Stimulated activated CD4-positive, alpha-beta T cell treated with anti-CD3 and anti-CD28 coated beads, Interleukin-12 subunit alpha, Interleukin-12 subunit beta, amount 100 ng/mL, for 4 hours (primary cell): ENCODE measurements around the gene C4A.
"Not testable (repeated sequence)": the region's sequence is repeated elsewhere in the genome, so short reads cannot be mapped to it uniquely, and the experiment has no call there.

Experiments
- DNase-seq: peaks from one replicate; pipeline ENCODE4 v3.0.0-alpha.2; 2020

Gene C4A

GRCh38 chr6:31989363-31989762, 7.5 kb downstream of the C4A start:
- DNase-seq, result not testable (repeated sequence)

DNA sequence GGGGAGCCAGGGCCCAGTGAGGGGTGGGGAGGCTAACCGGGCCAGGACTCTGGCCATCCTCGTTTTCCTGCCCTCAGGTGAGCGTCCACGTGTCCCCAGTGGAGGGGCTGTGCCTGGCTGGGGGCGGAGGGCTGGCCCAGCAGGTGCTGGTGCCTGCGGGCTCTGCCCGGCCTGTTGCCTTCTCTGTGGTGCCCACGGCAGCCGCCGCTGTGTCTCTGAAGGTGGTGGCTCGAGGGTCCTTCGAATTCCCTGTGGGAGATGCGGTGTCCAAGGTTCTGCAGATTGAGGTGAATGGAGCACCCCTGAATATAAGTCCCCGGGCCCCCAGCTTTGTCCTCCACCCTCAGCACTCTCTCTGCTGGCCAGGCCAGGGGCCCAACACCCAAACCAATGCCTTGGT, 12.6 kb downstream of the C4A start:
- DNase-seq, result not testable (repeated sequence)

- not testable (repeated sequence) for DNase-seq
Observed at GRCh38 chr6:31996385-31996784, 14.5 kb downstream of the C4A start.

GRCh38 chr6:32002546-32003268, 20.9 kb downstream of the C4A start:
- not testable (repeated sequence) for DNase-seq

- DNase-seq, result not testable (repeated sequence)
Observed at GRCh38 chr6:32003301-32003700, 21.4 kb downstream of the C4A start.

DNA sequence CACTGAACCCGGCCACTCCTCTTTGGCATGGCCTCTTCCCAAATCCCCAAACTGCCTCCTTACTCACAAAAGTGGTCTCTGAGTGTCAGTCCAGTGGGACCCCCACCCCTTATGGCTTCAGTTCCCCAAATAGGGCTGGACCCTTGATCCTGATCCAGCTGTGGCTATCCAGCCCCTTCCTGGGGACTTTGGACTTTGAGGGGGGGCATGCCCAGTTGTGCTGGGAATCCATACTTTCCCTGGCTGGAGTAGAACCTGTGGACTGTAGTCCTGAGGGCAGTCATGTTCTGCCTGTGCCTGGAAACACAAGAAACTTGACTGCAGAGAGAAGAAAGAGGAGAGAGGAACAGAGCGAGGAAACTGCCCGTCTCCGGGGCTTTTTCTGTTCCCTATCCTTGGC, 22.5 kb downstream of the C4A start:
- not testable (repeated sequence) for DNase-seq

DNA sequence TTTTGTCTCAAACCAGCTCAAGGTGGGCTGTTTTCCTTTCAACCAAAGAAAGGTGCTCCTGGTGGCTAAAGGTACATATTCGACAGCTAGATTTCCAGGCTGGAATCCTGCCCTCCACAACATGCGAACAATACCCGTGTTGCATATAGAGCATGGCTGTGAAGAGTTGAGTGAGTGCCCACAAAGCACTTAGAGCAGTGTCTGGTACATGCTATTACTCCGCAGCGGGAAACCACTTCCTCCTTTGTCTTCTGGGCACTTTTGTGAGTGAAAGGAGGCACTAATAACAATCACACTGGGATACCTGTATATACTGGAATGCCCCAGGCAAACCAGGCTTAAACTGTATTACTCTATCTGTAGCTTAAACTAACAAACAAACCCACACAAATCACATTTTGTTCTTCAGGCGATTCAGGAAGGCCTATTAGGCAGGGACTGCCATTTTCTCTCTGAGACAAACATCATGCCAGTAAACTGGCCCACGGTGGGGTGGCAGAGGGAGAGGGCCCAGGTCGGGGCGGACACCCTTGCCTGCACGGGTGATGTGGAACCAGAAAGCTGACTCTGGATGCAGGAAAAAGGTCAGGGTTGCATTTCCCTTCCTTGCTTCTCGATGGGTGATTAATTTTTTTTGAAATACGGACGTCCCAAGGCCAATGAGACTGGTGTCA, 23.1 kb downstream of the C4A start:
- not testable (repeated sequence) for DNase-seq

- not testable (repeated sequence) for DNase-seq
Observed at GRCh38 chr6:32005538-32005880, 23.7 kb downstream of the C4A start.

DNA sequence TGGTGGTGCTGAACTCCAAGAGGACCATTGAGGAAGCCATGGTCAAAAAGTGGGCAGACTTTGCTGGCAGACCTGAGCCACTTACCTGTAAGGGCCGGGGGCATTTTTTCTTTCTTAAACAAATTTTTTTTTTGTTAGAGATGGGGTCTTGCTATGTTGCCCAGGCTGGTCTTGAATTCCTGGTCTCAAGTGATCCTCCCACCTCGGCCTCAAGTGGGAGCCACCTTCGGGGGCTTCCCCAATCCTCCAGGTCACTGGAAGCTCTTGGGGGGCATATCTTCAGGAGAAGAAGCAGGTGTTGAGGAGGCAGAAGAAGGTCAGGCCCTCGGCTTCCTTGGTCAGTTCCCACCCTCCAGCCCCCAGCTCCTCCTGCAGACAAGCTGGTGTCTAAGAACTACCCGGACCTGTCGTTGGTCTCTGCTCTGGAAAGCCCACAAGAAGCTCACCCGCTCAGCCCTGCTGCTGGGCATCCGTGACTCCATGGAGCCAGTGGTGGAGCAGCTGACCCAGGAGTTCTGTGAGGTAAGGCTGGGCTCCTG, 24.2 kb downstream of the C4A start:
- DNase-seq, result not testable (repeated sequence)

GRCh38 chr6:32007086-32007485, 25.2 kb downstream of the C4A start:
- DNase-seq, result not testable (repeated sequence)

GRCh38 chr6:32008037-32008436, 26.2 kb downstream of the C4A start:
- not testable (repeated sequence) for DNase-seq

GRCh38 chr6:32008616-32009015, 26.8 kb downstream of the C4A start:
- DNase-seq, result not testable (repeated sequence)

DNA sequence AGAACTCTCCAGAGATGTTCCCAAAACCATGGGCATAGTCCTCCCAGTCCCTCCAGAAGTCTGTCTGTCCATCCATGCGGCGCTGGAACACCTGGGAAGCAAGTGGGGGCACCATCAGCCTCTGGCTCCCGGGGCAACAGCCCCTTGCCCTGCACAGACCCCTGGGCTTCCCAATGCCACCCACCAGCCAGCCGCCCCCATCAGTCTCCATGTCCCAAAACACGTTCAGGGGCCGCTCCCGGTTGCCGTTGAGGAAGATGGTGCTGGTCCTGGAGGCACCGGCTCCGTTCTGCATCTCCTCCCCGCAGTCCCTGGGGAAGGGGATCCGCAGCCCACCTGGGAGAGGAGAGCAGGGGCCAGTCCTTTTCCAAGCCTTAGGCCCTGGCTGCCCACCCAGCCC, 27.7 kb downstream of the C4A start:
- DNase-seq, result not testable (repeated sequence)

DNA sequence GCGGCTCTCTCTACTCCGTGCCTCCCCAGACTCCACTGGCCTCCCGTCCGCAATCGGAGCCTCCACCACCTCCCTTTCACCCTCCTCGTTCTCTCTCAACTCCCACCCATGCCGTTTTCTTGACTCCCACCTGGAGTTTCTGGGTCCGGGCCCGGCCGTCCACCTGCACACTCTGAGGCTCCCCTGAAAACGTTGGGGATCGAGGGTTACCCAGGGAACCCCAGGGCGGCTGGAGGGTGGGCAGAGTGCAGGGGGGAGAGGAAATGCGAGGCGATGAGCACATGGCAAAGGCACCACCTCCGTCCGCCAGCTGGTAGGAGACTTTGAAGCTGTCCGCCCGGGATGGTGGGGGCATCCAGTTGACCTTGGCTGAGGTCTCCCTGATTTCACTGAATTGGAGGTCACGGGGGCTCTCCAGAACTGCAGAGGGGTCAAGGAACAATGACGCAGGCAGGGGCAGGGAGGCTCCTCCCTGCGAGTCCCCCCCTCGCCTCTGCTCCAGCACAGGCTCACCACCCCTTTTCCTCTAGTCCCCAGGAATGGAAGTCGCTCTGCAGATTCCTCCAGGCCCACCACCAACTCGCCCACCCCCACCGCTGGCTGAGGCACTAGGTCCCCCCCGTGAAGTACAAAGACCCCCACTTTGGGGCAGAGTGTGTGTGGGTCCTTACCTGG, 29.1 kb downstream of the C4A start:
- DNase-seq, result not testable (repeated sequence)

DNA sequence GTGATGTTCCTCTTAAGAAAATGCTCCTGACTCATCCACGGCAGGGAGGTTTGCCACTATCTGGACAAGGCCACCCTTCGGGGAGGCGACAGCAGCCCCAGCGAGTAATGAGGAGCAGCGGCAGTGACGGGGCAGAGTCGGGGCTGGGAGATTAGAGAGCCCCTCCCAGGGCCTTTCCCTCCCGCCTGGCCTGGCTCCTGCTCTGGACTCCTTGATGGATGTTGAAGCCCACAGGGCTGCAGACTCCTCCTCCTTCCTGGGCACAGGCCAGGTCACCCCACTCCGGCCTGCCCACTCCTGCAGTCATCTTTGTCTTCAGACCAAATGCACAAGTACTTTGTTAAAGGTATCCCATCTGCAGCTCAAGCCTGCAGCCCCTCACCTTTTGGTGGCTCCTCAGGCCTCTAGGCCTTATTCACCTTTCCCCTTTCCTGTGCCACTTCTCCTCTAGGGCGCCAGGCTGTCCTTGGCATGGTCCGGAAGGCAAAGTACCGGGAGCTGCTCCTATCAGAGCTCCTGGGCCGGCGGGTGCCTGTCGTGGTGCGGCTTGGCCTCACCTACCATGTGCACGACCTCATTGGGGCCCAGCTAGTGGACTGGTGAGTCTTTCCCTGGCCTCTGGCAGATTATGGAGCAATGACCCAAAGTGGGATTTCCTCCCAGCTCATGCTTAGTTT, 31.2 kb downstream of the C4A start:
- DNase-seq, result not testable (repeated sequence)

DNA sequence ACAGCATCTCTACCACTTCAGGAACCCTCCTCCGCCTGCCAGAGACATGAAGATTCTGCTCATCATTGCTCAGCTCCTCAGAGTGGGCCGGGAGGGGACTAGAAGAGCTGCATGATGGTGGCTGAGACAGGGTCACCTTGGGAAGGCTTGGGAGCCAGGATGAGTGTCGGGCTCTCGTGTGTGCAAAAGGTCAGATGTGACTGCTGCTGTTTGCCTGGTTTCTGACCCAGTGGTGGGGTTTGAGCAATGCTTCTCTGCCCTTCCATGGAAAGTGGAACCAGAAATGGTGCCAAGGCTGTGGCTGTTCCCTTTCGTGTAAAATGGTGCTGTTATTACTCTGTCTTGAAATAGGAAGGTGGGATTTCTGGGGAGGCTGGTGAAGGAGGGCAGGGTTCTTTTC, 31.9 kb downstream of the C4A start:
- DNase-seq, result not testable (repeated sequence)

- not testable (repeated sequence) for DNase-seq
Observed at GRCh38 chr6:32014547-32014946, 32.7 kb downstream of the C4A start, which contains the start of gene C4B. C4B (plus strand) TSS chr6:32014795; CDS start chr6:32014846, 51 bp downstream.

GRCh38 chr6:32022100-32022499, 40.2 kb downstream of the C4A start:
- DNase-seq, result not testable (repeated sequence)

DNA sequence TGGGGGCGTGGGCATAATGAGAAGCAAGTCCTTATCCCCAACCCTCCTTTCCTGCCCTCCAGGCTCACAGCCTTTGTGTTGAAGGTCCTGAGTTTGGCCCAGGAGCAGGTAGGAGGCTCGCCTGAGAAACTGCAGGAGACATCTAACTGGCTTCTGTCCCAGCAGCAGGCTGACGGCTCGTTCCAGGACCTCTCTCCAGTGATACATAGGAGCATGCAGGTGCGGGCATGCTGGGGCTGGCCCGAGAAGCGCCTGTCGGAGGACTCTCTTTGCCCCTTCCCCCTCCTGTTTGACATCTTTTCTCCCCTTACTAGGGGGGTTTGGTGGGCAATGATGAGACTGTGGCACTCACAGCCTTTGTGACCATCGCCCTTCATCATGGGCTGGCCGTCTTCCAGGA, 46.8 kb downstream of the C4A start:
- not testable (repeated sequence) for DNase-seq

DNA sequence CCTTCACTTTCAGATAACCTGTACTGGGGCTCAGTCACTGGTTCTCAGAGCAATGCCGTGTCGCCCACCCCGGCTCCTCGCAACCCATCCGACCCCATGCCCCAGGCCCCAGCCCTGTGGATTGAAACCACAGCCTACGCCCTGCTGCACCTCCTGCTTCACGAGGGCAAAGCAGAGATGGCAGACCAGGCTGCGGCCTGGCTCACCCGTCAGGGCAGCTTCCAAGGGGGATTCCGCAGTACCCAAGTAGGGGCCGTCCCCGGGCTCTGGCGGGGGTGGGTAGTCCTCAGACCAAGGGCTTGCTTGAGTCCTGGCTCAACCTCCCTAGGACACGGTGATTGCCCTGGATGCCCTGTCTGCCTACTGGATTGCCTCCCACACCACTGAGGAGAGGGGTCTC, 47.7 kb downstream of the C4A start:
- DNase-seq, result not testable (repeated sequence)

GRCh38 chr6:32035283-32036013, 53.6 kb downstream of the C4A start:
- DNase-seq, result not testable (repeated sequence)

- DNase-seq, result not testable (repeated sequence)
Observed at GRCh38 chr6:32037136-32037535, 55.3 kb downstream of the C4A start.
